H9 (cell line): ENCODE measurements around the gene GNB1L. TPM values are rescaled to one million over a fixed set of nuclear protein-coding genes. Genes with fewer than 3 reads are reported as not detected.

ENCODE experiments used
- DNase-seq: peaks from one replicate; pipeline ENCODE4 v3.0.0-alpha.2; 2017
- H2AFZ ChIP-seq: one replicate; pipeline ENCODE4 v1.6.1; 2013; ENCODE audit warnings: mild to moderate bottlenecking, low read length, control low read depth, moderate library complexity
- H2AK5ac ChIP-seq: 2 replicates; pipeline ENCODE4 v1.6.1; 2013; ENCODE audit warnings: low read length, control low read depth, mixed read lengths; ENCODE audit not compliant: insufficient read length
- H2BK120ac ChIP-seq: one replicate; pipeline ENCODE4 v1.6.1; 2013; ENCODE audit warnings: low read depth, mild to moderate bottlenecking, low read length, control low read depth, inconsistent platforms; ENCODE audit not compliant: poor library complexity, severe bottlenecking
- H2BK12ac ChIP-seq: 2 replicates; pipeline ENCODE4 v1.6.1; 2013; ENCODE audit warnings: low read length, control low read depth, mixed read lengths, low read depth; ENCODE audit not compliant: insufficient read length
- H2BK15ac ChIP-seq: 2 replicates; pipeline ENCODE4 v1.6.1; 2013; ENCODE audit warnings: low read depth, low read length, control low read depth
- H2BK20ac ChIP-seq: one replicate; pipeline ENCODE4 v1.6.1; 2013; ENCODE audit warnings: low read depth, mild to moderate bottlenecking, low read length, control low read depth, inconsistent platforms; ENCODE audit not compliant: poor library complexity, severe bottlenecking
- H2BK5ac ChIP-seq: 2 replicates; pipeline ENCODE4 v1.6.1; 2013; ENCODE audit warnings: low read length, control low read depth, mixed read lengths; ENCODE audit not compliant: insufficient read length
- H3K14ac ChIP-seq: 2 replicates; pipeline ENCODE4 v1.6.1; 2013; ENCODE audit warnings: low read length, control low read depth; ENCODE audit not compliant: insufficient read depth
- H3K18ac ChIP-seq: 2 replicates; pipeline ENCODE4 v1.6.1; 2013; ENCODE audit warnings: low read depth, mild to moderate bottlenecking, mixed read lengths, low read length, control low read depth; ENCODE audit not compliant: insufficient read length
- H3K23ac ChIP-seq: 2 replicates; pipeline ENCODE4 v1.6.1; 2013; ENCODE audit warnings: low read length, control low read depth, mixed read lengths, low read depth; ENCODE audit not compliant: insufficient read length
- H3K23me2 ChIP-seq: 2 replicates; pipeline ENCODE4 v1.6.1; 2013; ENCODE audit warnings: low read depth, mild to moderate bottlenecking, mixed read lengths, low read length, control low read depth; ENCODE audit not compliant: insufficient read length, poor library complexity, severe bottlenecking
- H3K27ac ChIP-seq: 2 replicates; pipeline ENCODE4 v1.5.1; 2013; ENCODE audit warnings: low read length, control low read depth, mixed read lengths, low read depth; ENCODE audit not compliant: insufficient read length
- H3K27me3 ChIP-seq: 2 replicates; pipeline ENCODE4 v1.6.1; 2013; ENCODE audit warnings: low read length, control low read depth, inconsistent platforms; ENCODE audit not compliant: insufficient read depth
- H3K4ac ChIP-seq: 2 replicates; pipeline ENCODE4 v1.6.1; 2013; ENCODE audit warnings: low read depth, mild to moderate bottlenecking, control low read depth, inconsistent platforms, low read length, moderate library complexity
- H3K4me1 ChIP-seq: 2 replicates; pipeline ENCODE4 v1.6.1; 2013; ENCODE audit warnings: low read length, control low read depth, inconsistent platforms; ENCODE audit not compliant: insufficient read depth
- H3K4me2 ChIP-seq: 2 replicates; pipeline ENCODE4 v1.6.1; 2013; ENCODE audit warnings: low read length, control low read depth, mixed read lengths; ENCODE audit not compliant: insufficient read length, insufficient read depth
- H3K56ac ChIP-seq: 2 replicates; pipeline ENCODE4 v1.6.1; 2013; ENCODE audit warnings: low read depth, mild to moderate bottlenecking, mixed read lengths, low read length, control low read depth; ENCODE audit not compliant: insufficient read length
- H3K79me1 ChIP-seq: 2 replicates; pipeline ENCODE4 v1.6.1; 2013; ENCODE audit warnings: low read depth, mild to moderate bottlenecking, moderate library complexity, low read length, control low read depth, inconsistent platforms; ENCODE audit not compliant: insufficient read depth, poor library complexity, severe bottlenecking
- H3K79me2 ChIP-seq: 2 replicates; pipeline ENCODE4 v1.6.1; 2013; ENCODE audit warnings: low read length, control low read depth, inconsistent platforms; ENCODE audit not compliant: insufficient read depth
- H3K9ac ChIP-seq: 2 replicates; pipeline ENCODE4 v1.6.1; 2013; ENCODE audit warnings: low read length, control low read depth, mixed read lengths; ENCODE audit not compliant: insufficient read length; ENCODE audit errors: extremely low read depth
- H3K9me3 ChIP-seq: one replicate; pipeline ENCODE4 v1.6.1; 2013; ENCODE audit warnings: low read depth, low read length, inconsistent platforms; ENCODE audit not compliant: control insufficient read depth
- H3T11ph ChIP-seq: one replicate; pipeline ENCODE4 v1.6.1; 2013; ENCODE audit warnings: mild to moderate bottlenecking, low read length, control low read depth, inconsistent platforms
- H4K20me1 ChIP-seq: one replicate; pipeline ENCODE4 v1.6.1; 2013; ENCODE audit not compliant: control insufficient read depth, insufficient read length, insufficient read depth
- H4K5ac ChIP-seq: 2 replicates; pipeline ENCODE4 v1.6.1; 2013; ENCODE audit warnings: low read depth, mild to moderate bottlenecking, mixed read lengths, low read length, control low read depth; ENCODE audit not compliant: insufficient read length
- H4K8ac ChIP-seq: replicated peaks from 2 replicates; pipeline ENCODE4 v1.6.1; 2013; ENCODE audit warnings: low read length, control low read depth, mixed read lengths, low read depth; ENCODE audit not compliant: insufficient read length
- H4K91ac ChIP-seq: 2 replicates; pipeline ENCODE4 v1.6.1; 2013; ENCODE audit warnings: low read depth, mild to moderate bottlenecking, moderate library complexity, mixed read lengths, low read length, control low read depth; ENCODE audit not compliant: insufficient read length
- H3K27ac Mint-ChIP-seq, 3 experiments: 2 replicates in 2 of 3; 3 replicates in 1 of 3; pipeline ENCODE4 v1.8.0; 2020 to 2021; ENCODE audit warnings: mixed read lengths in 3 of 3, mild to moderate bottlenecking in 1 of 3, moderate library complexity in 1 of 3
- H3K27me3 Mint-ChIP-seq: 2 replicates; pipeline ENCODE4 v1.8.0; 2021; ENCODE audit warnings: low read depth, mild to moderate bottlenecking, moderate library complexity, mixed read lengths
- H3K36me3 Mint-ChIP-seq, 3 experiments: 2 replicates in 2 of 3; 3 replicates in 1 of 3; pipeline ENCODE4 v1.8.0; 2020 to 2021; ENCODE audit warnings: low read depth in 3 of 3, mixed read lengths in 3 of 3; ENCODE audit not compliant: insufficient read depth in 1 of 3
- H3K4me1 Mint-ChIP-seq, 2 experiments: 2 replicates each; pipeline ENCODE4 v1.8.0; 2020; ENCODE audit warnings: mixed read lengths in 2 of 2
- H3K4me3 Mint-ChIP-seq, 2 experiments: 2 replicates in 1 of 2; 3 replicates in 1 of 2; pipeline ENCODE4 v1.8.0; 2020 to 2021; ENCODE audit warnings: mild to moderate bottlenecking in 2 of 2, mixed read lengths in 2 of 2, moderate library complexity in 1 of 2
- H3K9me3 Mint-ChIP-seq, 2 experiments: 2 replicates in 1 of 2; 3 replicates in 1 of 2; pipeline ENCODE4 v1.8.0; 2020; ENCODE audit warnings: mild to moderate bottlenecking in 2 of 2, mixed read lengths in 2 of 2, moderate library complexity in 1 of 2
- WGBS: extraction: QIAGEN DNeasy Blood & Tissue Kit; methylation state at CpG from one replicate; pipeline ENCODE4 v1.1.7; 2013; ENCODE audit warnings: missing lambda C conversion rate, low lambda C conversion rate, mixed read lengths; ENCODE audit not compliant: insufficient read length; ENCODE audit errors: extremely low coverage; 5-methylcytosine and 5-hydroxymethylcytosine counted together
- total RNA-seq: library from RNA; stranded (reverse); gene quantifications from 2 replicates; pipeline ENCODE4 v1.2.1, GENCODE V29; 2021
- TF ChIP-seq, protein P1 (sequence below): fragments of 200-600 bp; sonication (generic); conservative IDR thresholded peaks from 3 replicates; pipeline ENCODE4 v1.8.0; 2021; ENCODE audit warnings: antibody characterized with exemption, mild to moderate bottlenecking

The GNB1L gene
- total RNA-seq, 1 experiment from 2014 or later = 22.4 TPM

DNA sequence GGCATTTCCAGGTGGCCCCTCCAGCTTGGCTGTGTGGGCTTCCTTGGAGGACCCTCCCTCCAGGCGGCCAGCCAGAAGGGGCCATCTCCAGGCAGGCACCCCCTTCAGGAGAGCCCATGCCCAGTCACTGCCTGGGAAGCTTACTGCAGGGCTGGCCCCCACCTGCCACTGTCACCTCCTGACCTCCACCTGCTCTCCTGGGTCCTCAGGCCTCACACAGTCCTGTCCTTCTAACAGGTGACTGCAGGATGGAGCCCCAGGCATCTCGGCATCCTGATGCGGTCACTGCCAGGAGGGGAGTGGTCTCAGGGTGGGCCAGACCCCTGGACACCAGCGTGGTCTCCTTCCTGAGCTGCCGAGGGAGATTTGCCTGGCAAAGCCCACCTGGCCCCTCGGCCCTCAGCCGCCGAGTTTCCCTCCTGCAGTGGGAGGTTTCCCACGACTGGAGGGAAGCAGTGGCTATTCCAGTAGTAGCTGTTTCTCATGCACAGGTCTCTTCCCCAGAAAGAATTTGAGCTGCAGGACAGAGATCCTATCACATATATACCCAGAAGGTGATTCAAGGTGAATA lies 81.1 kb downstream of the GNB1L start:
- H3K18ac ChIP-seq = no peak overlapping the region
- H2BK15ac ChIP-seq = no peak overlapping the region
- Mint-ChIP-seq H3K4me3 (no peak overlapping the region), H3K27ac (no peak overlapping the region), H3K9me3 (no peaks in the 10 kb centered on the region), H3K27me3 (peaks cover 76% of the 10 kb centered on the region), H3K36me3 (no peaks in the 10 kb centered on the region), H3K4me1 (peaks cover 1 to 3% of the 10 kb centered on the region in 2 experiments; a peak in 2 of 4 replicates)
- no CpG with 5 or more reads among the region's 9 CpGs for WGBS
- H2BK12ac ChIP-seq = no peak overlapping the region
- H3K23ac ChIP-seq = no peak overlapping the region
- no peak overlapping the region for H2BK120ac ChIP-seq
- H3K9me3 ChIP-seq = no peaks in the 10 kb centered on the region
- no peak overlapping the region for H2BK5ac ChIP-seq
- H4K91ac ChIP-seq = no peak overlapping the region
- peaks cover 10% of the 10 kb centered on the region for H3K27me3 ChIP-seq
- H3K79me2 ChIP-seq = no peaks in the 10 kb centered on the region
- no peak overlapping the region for H2AK5ac ChIP-seq
- TF ChIP-seq, protein P1, sequence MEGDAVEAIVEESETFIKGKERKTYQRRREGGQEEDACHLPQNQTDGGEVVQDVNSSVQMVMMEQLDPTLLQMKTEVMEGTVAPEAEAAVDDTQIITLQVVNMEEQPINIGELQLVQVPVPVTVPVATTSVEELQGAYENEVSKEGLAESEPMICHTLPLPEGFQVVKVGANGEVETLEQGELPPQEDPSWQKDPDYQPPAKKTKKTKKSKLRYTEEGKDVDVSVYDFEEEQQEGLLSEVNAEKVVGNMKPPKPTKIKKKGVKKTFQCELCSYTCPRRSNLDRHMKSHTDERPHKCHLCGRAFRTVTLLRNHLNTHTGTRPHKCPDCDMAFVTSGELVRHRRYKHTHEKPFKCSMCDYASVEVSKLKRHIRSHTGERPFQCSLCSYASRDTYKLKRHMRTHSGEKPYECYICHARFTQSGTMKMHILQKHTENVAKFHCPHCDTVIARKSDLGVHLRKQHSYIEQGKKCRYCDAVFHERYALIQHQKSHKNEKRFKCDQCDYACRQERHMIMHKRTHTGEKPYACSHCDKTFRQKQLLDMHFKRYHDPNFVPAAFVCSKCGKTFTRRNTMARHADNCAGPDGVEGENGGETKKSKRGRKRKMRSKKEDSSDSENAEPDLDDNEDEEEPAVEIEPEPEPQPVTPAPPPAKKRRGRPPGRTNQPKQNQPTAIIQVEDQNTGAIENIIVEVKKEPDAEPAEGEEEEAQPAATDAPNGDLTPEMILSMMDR = no peak
- H3T11ph ChIP-seq = no peak overlapping the region
- no peak overlapping the region for H2AFZ ChIP-seq
- H3K79me1 ChIP-seq = no peaks in the 10 kb centered on the region
- H4K20me1 ChIP-seq = no peaks in the 10 kb centered on the region
- no peak overlapping the region for H3K56ac ChIP-seq
- no peak overlapping the region for H3K4me2 ChIP-seq
- no peaks in the 10 kb centered on the region for H3K23me2 ChIP-seq
- no peak overlapping the region for H3K9ac ChIP-seq
- H4K5ac ChIP-seq = no peak overlapping the region
- no peak overlapping the region for H4K8ac ChIP-seq
- H3K4ac ChIP-seq = no peak overlapping the region
- no peaks in the 10 kb centered on the region for H3K4me1 ChIP-seq
- H2BK20ac ChIP-seq = no peak overlapping the region
- DNase-seq = no peak
- H3K27ac ChIP-seq = no peak overlapping the region
- H3K14ac ChIP-seq = no peak overlapping the region
